Gastrocnemius medialis (tissue), 4 donors: ENCODE data around the gene ATP23. TPM values are rescaled to one million over a fixed set of nuclear protein-coding genes. Genes with fewer than 3 reads are reported as not detected.

ENCODE experiments used
- total RNA-seq, 4 donors: library from RNA; depleted of rRNA; stranded (reverse); fragments of >200 nt; gene quantifications; one replicate each; pipeline versions ENCODE4 v1.1.0 to v1.2.3, GENCODE V29; 2016

ATP23 gene
- total RNA-seq, 4 donors from 2014 or later: 7.1 to 26.4 (median 10.7) TPM

Other genes with a start within 250 kb of the ATP23 start
- 100 to 1,000 TPM in 3 of 4 donors, 10 to 100 TPM in 1; 77.0 to 152 (median 106) TPM for gene OS9, start 247.4 kb upstream of the ATP23 start, total RNA-seq
- gene AGAP2, start 202.8 kb upstream of the ATP23 start, total RNA-seq: 1 to 10 TPM; 1.8 to 5.4 (median 3.7) TPM
- 10 to 100 TPM; 25.5 to 58.9 (median 32.2) TPM for gene TSPAN31, start 196.5 kb upstream of the ATP23 start, total RNA-seq
- gene CDK4, start 189.3 kb upstream of the ATP23 start, total RNA-seq: 10 to 100 TPM; 39.7 to 55.5 (median 47.4) TPM
- gene MARCHF9, start 186.5 kb upstream of the ATP23 start, total RNA-seq: 10 to 100 TPM in 1 of 4 donors, 1 to 10 TPM in 3; 4.8 to 11.3 (median 7.9) TPM
- gene CYP27B1, start 174.5 kb upstream of the ATP23 start, total RNA-seq: not detected
- 10 to 100 TPM in 3 of 4 donors, 1 to 10 TPM in 1; 6.5 to 22.7 (median 17.9) TPM for gene METTL1, start 169.5 kb upstream of the ATP23 start, total RNA-seq
- 1 to 10 TPM in 3 of 4 donors, under 1 TPM in 1; 0.82 to 2.0 (median 1.0) TPM for gene EEF1AKMT3, start 169.0 kb upstream of the ATP23 start, total RNA-seq
- 10 to 100 TPM; 37.6 to 47.5 (median 40.1) TPM for gene TSFM, start 158.8 kb upstream of the ATP23 start, total RNA-seq
- gene AVIL, start 122.8 kb upstream of the ATP23 start, total RNA-seq: 10 to 100 TPM in 1 of 4 donors, 1 to 10 TPM in 2, under 1 TPM in 1; 0.78 to 22.7 (median 4.3) TPM
- 100 to 1,000 TPM in 1 of 4 donors, 10 to 100 TPM in 3; 66.0 to 116 (median 83.4) TPM for gene CTDSP2, start 94.8 kb upstream of the ATP23 start, total RNA-seq